Activated T-cell treated with anti-CD3 and anti-CD28 coated beads for 1 hour (primary cell): ENCODE measurements around the gene WNT3A.
A peak's percentile ranks its signal among the peaks of the same experiment; 100 is the strongest.

ENCODE experiments used
- DNase-seq: peaks from one replicate; pipeline ENCODE4 v3.0.0-alpha.2; 2020; ENCODE audit warnings: low read depth

The WNT3A gene

DNA sequence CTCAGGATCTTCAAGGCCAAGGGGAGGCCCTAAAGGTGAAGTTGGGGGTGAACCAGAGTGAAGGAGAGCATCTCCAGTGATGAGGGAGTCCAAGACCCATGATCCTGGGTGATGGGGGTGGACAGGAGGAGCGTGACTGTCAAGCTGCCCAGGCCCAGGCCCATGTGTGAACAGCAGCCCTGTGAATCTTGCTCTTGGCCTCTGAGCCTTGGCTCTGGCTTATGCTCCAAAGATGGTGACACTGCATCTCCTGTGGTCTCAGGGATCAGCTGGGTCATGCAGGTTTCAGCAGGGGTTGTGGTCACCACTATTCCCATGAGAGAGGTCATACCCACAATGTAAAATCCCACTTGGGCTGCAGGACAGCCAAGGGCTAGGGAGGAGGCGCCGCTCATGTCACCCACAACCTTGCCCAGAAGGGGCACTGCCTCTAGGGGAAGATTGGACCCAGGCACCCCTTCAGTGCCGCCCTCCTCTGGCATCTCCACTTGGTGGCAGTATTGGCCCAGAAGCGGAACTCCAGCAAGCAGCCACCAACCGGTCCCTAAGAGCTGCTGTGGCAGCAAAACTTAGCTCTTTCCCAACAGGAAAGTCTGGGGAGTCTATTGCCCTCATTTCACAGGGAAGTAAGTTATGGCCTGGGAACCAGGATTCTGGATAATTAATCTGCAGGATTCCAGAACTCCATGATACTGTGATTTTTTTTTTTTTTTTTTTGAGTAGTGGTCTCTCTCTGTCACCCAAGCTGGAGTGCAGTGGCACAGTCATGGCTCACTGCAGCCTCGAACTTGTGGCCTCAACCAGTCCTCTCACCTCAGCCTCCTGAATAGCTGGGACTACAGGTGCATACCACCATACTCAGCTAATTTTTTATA lies 7.5 kb upstream of the WNT3A start:
- peak; percentile 48 for DNase-seq

DNA sequence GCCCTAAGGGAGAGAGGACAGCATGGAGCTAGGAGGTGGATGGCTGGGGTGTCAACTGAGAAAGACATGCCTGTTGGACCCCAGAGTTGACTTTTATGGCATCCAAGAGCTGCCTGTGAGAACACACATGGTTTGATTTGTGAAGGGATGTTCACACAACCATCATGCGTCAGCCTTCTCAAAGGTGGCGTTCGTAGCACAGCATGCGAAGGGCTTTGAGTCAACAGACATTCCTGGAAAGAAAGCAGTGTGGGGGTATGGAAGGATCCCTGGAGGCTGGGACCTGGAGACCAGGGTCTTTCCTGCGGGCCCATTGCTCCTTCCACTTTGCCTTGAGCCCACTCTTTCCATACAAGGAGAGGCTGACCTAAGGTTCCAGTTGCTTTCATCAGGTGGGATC lies 6.4 kb upstream of the WNT3A start:
- no peak for DNase-seq

DNA sequence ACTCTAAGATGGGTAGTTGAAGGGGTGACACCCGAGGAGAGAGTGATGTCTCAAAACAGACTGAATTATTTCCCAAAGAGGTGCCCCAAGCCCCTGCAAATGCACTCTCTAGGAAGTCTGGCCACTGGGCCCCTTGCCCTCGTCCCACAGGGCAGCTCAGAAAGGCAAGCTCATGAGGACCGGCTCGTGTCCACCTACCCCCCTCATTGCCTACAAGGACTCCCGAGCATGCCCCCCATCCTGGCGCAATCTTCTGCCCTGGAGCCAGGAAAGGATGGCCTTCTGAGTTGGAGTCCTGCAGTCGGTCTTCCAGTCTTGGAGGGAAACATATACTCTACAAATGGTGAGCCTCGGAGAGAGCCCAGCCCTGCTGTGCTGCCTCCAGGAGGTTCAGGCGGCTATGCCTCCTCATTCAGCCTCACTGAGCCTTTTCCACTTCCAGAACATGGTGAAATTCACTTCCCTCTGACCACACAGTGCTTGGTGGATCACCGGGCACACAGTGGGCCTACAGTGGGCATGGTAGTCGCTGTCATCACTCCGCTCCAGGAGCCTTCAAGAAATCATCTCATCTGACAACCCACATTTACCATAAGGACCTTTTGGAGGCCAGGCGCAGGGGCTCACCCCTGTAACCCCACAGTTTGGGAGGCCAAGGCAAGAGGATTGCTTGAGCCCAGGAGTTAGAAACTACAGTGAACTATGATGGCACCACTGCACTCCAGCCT lies 5.8 kb upstream of the WNT3A start:
- DNase-seq: no peak

DNA sequence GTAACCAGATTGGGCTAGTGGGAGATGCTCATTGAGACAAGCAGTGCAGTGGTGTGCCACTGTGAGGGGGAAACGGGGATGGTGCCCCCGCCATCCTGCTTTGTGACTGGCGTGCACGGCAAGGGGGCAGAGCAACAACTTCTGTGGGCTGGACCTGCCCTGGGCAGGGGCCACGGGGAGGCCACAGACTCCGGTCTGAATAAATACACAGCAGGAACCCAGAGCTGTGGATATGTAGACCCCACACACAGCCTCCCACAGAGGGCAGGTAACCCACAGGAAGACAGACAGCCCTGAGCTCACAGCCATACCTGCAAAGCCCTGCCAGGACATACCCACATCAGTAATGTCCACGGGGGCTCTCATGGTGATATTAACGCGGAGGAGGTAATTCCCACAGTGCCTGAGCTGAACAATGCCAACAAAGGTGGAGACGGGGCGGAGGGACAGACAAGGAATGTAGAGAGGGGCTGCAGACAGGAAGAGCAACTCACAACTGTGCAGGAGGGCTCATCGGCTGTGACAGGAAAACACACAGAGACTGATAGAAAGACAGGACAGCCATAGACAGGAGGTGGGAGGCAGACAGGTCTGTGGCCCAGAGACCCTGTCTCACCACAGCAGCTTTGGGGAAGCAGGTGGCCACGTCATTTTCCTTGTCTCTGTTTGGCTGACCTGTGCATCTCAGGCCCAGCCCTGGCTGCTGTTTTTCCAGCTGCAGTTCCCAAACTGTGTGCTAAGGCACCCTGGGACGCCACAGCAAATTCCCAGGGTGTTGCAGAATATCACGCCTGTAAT lies 4.9 kb upstream of the WNT3A start:
- DNase-seq: no peak

DNA sequence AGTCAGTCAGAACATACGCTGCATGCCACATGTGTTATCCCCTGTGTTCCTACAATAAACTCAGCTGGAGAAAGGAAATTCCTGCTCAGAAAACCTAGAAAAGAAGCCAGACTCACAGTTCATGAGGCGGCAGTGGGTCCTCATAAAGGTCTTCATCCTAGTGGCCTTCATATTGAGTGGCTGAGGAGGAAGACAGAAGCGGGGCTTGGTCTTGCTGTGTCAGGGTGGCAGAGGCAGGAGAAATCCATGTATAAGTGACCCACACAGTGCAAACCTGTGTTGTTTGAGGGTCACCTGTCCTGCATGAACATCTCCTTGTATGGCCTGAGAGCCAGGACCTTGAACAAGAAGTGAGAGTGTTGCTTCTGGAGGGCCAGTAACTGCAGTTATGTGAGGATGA lies 4.0 kb upstream of the WNT3A start:
- DNase-seq: no peak

DNA sequence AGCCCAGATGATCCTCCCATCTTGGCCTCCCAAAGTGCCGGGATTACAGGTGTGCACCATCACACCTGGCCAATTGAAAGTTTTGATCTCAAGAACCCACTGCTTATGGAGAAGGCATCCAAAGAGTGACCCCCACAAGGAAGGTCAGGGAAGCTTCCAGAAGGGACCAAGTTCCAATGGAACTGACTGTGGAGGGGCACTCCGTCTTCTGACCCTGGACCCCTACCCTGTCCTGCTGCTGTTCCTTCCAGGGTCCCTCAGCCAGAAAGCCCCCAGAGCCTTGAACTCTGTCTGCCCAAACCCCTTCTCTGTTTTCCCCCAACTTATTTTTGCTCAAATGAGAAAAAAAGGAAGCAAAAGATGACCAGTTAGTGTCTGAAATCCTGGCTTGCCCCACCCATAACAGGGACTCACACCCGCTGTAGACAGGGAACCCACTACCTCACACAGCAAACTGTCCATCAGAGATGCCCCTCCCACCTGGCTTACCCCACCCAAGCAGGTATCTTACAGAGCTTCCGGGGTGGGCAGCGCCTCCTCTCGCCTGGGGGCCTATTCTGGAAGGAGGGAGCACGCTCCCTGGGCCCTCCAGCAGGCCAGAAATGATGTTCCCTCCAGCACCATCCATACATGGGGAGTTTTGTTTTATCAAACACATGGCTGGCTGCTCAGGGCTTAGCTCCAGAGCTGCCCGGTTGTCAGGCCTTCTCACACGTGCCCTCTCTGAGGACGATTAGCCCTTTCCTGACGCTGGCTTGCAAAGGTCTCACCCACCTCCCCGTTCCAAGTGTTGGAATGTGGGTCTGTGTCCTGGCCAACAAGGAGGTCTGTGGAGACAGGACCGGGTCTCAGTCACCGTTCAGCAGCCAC lies 3.1 kb upstream of the WNT3A start:
- DNase-seq: no peak

DNA sequence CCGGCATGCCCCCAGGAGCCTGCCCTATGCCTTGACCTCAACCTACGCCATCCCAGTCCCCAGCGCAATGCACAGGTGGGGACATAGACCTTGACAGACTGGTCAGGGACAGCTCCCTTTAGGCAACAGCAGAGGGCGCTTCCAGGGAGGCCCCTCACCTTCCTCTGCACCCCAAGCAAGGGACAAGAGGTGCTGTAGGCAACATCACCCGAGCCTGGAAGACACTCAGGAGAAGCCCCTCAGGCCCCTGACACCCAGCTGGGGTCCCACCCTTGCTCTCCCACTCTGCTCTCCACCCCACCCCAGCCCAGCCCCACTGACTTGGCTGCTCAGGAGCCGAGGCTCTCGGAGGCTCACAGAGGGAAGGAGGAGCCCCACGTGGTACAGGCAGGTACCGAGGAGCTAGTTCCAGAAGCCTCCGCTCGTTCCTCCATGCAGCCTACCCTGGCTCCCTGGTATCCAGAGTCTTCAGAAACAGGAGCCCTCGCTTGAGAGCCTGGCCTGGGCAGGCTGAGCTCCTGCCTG lies 2.4 kb upstream of the WNT3A start:
- DNase-seq: no peak

DNA sequence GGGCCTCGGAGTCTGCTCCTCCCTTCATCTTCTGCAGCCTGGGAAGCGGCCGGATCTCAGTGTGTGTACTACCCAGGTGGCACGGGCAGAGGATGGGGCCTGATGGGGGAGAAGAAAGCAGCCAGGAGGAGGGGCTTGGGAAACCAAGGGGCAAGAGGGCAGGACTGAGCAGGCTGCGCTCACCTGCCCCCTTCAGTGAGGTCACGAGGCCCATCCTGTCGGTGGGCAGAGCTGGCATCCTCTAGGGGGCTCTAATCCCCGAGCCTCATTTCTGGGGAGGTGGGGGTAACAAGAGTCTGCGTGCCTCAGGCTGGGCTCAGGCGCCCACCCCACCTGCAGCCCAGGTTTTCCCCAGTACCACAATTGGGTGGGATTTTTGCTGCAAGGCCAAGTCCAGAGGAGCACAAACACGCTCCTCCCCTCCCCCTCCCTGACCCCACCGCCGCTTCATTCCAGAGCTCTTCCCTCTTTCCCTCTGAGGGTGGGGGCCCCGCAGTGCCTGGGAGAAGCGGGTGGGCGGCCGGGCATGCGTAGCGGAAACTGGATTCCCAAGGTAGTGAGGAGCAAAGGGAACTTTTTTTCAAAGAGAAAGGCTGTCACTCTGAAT lies 1.8 kb upstream of the WNT3A start:
- DNase-seq: no peak

DNA sequence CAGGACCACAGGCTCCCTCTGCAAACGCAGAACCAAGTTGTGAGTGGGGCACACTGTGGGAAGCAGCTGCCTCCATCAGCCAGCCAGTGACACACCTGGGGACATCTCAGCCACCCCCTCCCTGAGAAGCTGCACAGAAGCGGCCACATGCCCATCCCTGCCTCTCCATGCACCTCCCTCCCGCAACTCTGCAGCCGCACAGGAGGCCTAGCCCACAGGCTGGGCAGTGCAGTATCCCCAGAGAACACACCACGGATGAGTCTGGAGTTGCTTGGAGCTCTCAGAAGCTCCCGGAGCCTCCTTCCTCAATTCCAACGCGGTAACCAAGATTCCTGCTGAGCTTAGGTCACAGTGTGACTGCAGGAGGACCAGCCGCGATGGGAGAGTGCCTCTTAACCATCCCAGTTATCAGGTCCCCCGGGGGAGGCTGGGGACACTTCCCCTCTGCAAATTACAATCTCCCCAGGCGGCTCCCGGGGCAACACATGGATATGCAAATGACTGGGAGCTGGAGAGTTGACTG lies 1.2 kb upstream of the WNT3A start:
- DNase-seq: no peak

DNA sequence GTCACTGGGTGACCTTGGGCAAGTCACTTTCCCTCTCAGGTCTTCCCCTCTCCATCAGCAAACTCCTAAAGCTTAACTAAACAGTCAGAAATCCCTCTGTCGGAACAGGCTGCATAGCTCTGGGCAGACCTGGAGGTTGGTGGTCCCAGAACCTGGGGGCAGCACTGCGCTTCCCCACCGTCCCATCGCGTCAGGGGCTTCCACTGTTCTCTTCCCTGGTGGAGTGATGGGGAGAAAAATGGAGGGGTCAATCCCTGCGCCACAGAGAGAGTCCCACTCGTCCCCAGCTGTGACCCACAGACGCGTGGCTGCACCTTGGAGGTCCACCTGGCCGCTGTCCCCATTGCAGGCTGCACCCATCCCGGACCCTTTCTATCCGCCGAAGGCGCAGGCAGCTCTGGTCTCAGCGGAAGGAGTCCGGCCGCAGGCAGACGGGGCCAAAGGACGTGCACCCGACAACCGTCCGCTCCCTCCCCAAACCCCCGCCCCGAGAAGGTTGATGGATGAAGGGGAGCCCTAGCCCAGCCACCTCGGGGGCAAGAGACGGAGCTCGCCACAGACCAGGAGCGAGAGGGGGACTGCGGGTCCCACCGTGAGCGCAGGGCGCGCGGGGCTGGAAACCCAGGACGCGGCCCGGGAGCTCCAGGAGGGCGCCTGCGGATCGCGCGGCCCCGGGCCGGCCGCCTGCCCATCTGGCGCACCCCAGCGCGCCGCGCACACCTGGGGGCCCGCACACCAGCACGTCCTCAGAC lies 588 bp upstream of the WNT3A start:
- DNase-seq: no peak

DNA sequence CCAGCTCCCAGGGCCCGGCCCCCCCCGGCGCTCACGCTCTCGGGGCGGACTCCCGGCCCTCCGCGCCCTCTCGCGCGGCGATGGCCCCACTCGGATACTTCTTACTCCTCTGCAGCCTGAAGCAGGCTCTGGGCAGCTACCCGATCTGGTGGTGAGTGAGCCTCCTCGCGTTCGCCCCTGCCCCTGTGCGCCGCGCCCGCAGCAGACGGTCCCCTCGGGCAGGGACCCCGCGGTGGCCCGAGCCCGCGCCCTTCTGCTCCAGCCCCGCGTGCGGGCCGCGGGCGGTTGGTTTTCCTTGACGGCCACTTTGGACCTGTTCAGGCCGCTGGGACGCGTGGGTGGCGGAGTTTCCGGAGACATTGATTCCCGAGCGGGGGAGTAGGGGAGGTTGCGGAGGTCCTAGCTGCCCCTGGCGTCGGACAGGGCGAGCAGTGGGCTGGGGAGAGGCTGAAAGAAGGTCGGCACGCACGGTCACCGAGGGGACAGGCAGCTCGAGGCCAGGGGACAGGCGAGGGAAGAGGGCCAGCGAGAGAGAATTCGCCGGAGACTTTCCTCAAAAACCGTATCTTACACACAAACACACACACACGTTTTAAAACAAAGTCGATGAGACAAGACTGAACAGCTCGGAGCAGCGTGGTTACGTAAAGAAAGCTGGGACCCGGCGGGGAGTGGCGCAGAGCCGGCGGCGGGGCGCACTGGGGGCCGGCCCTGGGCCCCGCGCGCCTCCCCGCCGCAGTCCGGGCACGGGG lies 427 bp downstream of the WNT3A start:
- DNase-seq: no peak

DNA sequence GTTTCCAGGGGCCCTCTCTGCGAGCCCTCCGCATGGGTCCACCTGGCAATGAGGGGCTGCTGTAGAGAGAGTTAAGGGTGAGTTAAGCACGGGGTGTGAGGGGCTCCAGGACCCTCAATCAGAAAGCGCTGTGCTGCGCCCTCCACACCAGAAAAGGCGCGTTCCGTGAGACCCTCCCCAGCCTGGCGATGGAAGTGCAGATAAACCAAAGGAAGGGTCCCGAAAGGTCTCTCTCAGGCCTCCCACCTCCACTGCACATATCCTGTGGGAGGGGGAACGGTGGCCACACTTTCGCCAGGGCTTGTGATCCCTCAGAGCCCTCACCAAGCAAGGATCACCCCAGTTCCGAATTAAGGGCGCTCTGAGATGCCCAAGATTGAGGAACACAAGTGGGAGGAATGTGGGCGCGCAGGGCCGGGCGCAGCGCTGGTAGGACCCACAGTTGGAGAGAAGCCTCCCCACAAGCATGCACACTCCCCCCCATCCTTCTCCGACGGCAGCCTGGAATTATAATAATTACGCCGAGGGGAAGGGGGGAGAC lies 1.1 kb downstream of the WNT3A start:
- no peak for DNase-seq

DNA sequence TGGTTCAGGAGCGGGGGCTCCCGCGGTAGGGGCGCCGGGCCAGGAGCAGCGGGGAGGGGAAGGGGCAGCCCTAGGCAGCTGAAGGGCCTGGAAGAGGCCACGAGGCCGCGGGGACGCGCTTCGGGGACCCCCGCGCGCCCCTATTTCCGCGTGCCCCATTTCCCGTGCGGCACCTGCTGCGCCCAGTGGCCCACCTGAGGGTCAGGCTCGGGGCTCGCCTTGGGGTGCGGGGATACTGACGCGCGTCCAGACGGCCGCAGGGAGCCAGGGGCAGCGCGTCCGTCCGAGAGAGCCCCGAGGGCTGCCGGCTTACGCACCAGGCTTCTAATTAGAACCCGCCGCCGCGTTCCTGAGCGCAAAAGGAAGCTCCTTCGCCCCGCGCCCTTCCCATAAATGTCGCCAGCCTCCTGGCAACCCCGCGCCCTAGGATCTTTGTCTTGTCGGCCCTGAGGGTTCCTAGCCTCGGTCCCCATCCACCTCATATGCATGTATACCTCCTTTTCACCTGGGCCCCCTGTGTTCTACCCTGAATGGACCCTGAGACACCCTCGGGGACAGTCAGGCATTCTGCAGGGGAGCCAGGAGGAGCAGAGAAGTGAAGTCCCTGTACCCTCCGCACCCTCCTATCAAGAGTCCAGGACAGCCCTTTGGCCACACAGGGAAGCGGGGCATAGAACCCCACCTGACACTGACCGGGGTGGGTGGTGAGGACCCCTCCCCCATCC lies 1.8 kb downstream of the WNT3A start:
- DNase-seq: no peak

DNA sequence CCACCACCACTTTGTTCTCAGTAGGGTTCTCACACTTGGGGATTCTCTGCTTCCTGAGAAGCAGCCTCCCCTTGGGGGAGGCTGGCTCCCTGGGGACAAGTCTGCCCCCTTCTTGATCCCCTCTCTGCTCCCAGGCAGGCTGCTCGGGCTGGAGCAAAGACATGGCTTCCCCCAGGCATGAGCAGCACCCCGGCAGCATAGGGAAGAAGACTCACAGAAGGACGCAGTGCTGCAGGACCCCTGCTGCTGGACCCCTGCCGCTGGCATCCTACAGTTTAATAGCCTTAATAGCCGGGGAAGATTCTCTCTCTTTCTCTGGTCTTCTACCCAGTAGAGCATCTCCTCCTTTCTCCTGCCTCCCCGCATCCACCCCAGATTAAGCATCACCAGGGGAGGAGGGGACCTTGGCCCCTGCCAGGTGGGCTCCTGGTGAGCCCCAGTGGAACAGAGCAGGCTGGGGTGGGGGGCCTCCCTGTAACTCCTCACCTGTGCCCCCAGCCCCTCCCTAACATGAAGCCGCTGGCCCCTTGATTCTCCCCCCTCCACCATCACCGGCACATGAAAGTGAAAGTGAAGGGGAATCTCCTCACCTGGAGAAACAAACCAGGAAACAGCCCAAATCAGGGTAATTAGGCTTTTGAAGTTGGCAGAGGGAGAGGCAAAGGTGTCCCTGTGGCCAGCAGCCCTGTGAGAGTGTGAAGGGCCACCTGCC lies 2.5 kb downstream of the WNT3A start:
- DNase-seq: no peak

DNA sequence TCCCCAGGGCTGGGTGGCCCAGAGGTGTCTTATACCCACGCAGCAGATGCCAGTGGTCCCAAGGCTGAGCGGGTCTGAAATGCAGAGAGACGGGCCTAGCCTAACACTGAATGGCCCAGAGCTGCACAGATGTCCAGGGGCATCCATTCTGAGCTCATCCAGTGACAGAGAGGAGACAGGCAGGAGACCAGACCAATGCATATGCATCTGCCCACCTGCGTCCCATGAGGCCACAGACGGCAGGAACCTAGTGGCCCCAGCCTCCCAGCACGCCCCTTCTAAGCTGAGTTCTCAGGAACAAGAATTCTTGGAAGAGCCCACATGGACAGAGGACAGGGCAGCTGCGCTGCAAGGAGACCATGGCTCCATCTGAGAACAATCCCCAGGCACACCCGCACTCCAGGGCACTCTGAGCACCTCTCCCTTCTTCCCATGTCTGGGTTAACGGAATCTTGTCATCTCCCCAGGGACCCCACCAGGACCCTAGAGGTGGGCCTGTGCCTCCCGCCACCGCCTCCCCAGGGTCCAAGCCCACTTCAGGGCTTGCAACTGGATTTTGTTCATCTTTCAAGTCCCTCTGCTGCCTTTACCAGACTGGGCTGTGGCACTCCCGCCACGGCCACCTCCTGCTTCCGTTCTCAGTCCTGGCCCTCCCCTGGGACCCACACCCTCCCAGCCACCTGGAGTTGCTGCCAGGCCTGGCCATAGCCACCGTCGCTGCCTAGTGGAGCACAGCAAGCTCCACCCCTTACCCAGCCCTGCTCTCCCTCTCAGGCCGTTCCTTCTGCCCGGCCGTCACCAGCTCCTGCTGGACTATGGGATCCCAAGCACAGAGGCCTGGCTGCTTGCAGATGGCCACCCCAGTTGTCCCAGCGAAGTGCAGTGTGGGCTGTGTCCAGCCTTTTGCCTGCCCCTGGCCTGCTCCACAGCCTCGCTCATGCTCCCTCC lies 3.3 kb downstream of the WNT3A start:
- no peak for DNase-seq

DNA sequence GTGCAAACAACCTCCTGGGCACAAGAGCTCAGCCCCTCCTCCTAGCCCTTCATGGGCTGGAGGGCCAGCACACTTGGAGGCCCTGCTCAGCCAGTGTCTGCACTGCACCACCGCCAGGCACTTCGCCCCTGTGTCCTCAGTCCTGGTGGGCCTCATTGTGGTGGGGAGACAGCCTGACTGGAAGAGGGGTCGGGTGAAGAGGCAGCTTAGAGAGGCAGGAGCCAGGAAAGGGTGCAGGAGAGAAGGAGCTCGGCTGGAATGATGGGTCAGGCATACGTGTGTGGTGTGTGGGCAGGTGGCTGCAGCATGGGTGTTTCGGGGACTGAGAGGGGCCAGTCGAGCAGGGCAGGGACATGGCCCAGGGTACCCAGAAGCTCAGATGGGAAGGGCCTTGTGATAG lies 4.1 kb downstream of the WNT3A start:
- DNase-seq: no peak
